Endodermal cell (in vitro differentiated cells): ENCODE measurements around the gene DGLUCY. TPM values are rescaled to one million over a fixed set of nuclear protein-coding genes. Genes with fewer than 3 reads are reported as not detected.
A peak's percentile ranks its signal among the peaks of the same experiment; 100 is the strongest.
"Not testable (repeated sequence)": the region's sequence is repeated elsewhere in the genome, so short reads cannot be mapped to it uniquely, and the experiment has no call there.

Experiments used
- DNase-seq: peaks from one replicate; pipeline ENCODE4 v3.0.0-alpha.2; 2017
- H3K27ac ChIP-seq: 2 replicates; pipeline ENCODE4 v1.5.1; 2013; ENCODE audit warnings: mild to moderate bottlenecking, low read depth, low read length, moderate library complexity
- H3K27me3 ChIP-seq: 2 replicates; pipeline ENCODE4 v1.6.1; 2013; ENCODE audit warnings: mild to moderate bottlenecking, low read length, moderate library complexity; ENCODE audit not compliant: insufficient read depth, control insufficient read depth, poor library complexity, severe bottlenecking
- H3K36me3 ChIP-seq: 2 replicates; pipeline ENCODE4 v1.7.0; 2013; ENCODE audit warnings: mild to moderate bottlenecking, low read length, moderate library complexity; ENCODE audit not compliant: control insufficient read depth, insufficient read depth
- H3K4me1 ChIP-seq: one replicate; pipeline ENCODE4 v1.7.0; 2013; ENCODE audit warnings: low read length; ENCODE audit not compliant: control insufficient read depth, insufficient read depth
- H3K4me3 ChIP-seq: 2 replicates; pipeline ENCODE4 v1.5.1; 2013; ENCODE audit warnings: mild to moderate bottlenecking, low read length, moderate library complexity
- H3K9ac ChIP-seq: 2 replicates; pipeline ENCODE4 v1.6.1; 2013; ENCODE audit warnings: mild to moderate bottlenecking, low read length, moderate library complexity; ENCODE audit not compliant: poor library complexity, severe bottlenecking; ENCODE audit errors: extremely low read depth
- H3K9me3 ChIP-seq: 2 replicates; pipeline ENCODE4 v1.6.1; 2013; ENCODE audit warnings: mild to moderate bottlenecking, low read length, moderate library complexity; ENCODE audit not compliant: control insufficient read depth
- H3K27ac Mint-ChIP-seq: 2 replicates; pipeline ENCODE4 v1.8.0; 2020; ENCODE audit warnings: mixed read lengths
- H3K27me3 Mint-ChIP-seq: 2 replicates; pipeline ENCODE4 v1.8.0; 2021; ENCODE audit warnings: mild to moderate bottlenecking, mixed read lengths; ENCODE audit not compliant: insufficient read depth
- H3K36me3 Mint-ChIP-seq: 2 replicates; pipeline ENCODE4 v1.8.0; 2020; ENCODE audit warnings: low read depth, mixed read lengths
- H3K4me1 Mint-ChIP-seq: 2 replicates; pipeline ENCODE4 v1.8.0; 2020; ENCODE audit warnings: mixed read lengths
- H3K4me3 Mint-ChIP-seq: 2 replicates; pipeline ENCODE4 v1.8.0; 2020; ENCODE audit warnings: mild to moderate bottlenecking, moderate library complexity, mixed read lengths
- H3K9me3 Mint-ChIP-seq: 2 replicates; pipeline ENCODE4 v1.8.0; 2020; ENCODE audit warnings: mild to moderate bottlenecking, mixed read lengths
- WGBS, 2 experiments: methylation state at CpG; one replicate each; pipeline versions ENCODE4 v1.1.5 to v1.1.7; 2013; ENCODE audit warnings: missing lambda C conversion rate in 2 of 2, mixed read lengths in 1 of 2; ENCODE audit not compliant: insufficient coverage in 1 of 2, insufficient read length in 1 of 2; 5-methylcytosine and 5-hydroxymethylcytosine counted together
- total RNA-seq, 2 donors: library from RNA; stranded (reverse); fragmentation: NEBNext Ultra II Directional in 1 of 2; extraction: Animal tissue kit (Norgen Biotek cat#: 25700) in 1 of 2; gene quantifications; 2 replicates in 1 of 2; 3 replicates in 1 of 2; pipeline ENCODE4 v1.2.1, GENCODE V29; 2021
- TF ChIP-seq, protein P1 (sequence below): fragments of 200-600 bp; sonication (generic); conservative IDR thresholded peaks from 2 replicates; pipeline ENCODE4 v1.5.0; 2021; ENCODE audit warnings: antibody characterized with exemption, mild to moderate bottlenecking

Gene DGLUCY
- total RNA-seq, 2 donors from 2014 or later = 26.7 to 33.9 TPM

DNA sequence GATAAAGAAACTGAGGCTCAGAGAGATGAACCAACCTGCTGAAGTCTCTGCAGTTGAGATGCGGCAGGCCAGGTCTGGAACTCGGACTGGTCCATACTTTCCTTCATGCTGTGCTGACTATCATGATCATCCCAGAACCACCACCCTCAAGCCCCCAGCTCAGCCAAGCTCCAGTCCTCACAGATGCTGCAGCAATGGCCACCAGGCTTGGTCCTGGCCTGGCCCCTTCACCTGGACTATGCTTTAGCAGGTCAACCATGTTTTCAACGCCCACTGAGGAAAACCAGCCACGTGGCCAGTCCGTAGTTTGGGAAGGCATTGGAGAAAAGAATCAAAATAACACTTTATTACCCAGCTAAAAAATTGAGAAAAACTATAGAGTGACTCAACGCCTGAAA is 129.2 kb downstream of the DGLUCY start:
- Mint-ChIP-seq H3K27me3 (peaks cover 17% of the 10 kb centered on the region), H3K9me3 (peaks cover 16% of the 10 kb centered on the region), H3K36me3 (no peaks in the 10 kb centered on the region), H3K4me3 (no peak overlapping the region), H3K4me1 (no peaks in the 10 kb centered on the region), H3K27ac (no peak overlapping the region)
- TF ChIP-seq, protein P1, sequence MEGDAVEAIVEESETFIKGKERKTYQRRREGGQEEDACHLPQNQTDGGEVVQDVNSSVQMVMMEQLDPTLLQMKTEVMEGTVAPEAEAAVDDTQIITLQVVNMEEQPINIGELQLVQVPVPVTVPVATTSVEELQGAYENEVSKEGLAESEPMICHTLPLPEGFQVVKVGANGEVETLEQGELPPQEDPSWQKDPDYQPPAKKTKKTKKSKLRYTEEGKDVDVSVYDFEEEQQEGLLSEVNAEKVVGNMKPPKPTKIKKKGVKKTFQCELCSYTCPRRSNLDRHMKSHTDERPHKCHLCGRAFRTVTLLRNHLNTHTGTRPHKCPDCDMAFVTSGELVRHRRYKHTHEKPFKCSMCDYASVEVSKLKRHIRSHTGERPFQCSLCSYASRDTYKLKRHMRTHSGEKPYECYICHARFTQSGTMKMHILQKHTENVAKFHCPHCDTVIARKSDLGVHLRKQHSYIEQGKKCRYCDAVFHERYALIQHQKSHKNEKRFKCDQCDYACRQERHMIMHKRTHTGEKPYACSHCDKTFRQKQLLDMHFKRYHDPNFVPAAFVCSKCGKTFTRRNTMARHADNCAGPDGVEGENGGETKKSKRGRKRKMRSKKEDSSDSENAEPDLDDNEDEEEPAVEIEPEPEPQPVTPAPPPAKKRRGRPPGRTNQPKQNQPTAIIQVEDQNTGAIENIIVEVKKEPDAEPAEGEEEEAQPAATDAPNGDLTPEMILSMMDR = no peak
- Histone ChIP-seq H3K4me1 (no peaks in the 10 kb centered on the region), H3K36me3 (no peaks in the 10 kb centered on the region), H3K27me3 (no peaks in the 10 kb centered on the region), H3K9ac (no peak overlapping the region), H3K27ac (no peak overlapping the region), H3K9me3 (no peaks in the 10 kb centered on the region), H3K4me3 (no peak overlapping the region)
- no peak for DNase-seq
- WGBS, 2 experiments = 77 to 87% methylated on average over 2 to 6 of the region's 6 CpGs

DNA sequence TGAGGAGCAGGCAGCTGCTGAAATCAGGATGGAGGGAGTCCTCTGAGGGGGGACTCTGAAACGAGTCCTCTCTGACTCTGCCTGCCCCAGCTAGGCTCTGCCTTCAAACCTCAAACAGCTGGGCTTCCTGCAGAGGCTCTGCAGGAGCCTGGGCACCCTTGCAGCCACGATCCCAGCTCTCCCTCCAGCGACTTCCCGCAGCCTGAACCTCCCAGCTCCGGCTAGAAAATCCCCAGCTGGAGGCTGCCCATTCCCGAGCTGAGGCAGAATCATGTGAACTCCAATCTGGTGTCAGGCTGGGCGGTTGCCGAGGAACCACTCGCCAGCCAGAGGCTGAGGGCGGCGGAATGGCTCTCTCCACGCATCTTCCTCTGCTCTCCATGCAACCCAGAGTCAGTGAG is 130.6 kb downstream of the DGLUCY start, which contains the start of gene GPR68:
TSS of gene GPR68 (minus strand) at position 204 of the 401 bp plus-strand sequence. CDS start 9,654 bp downstream, outside the sequence.
- H3K27me3 ChIP-seq = no peaks in the 10 kb centered on the region
- no peaks in the 10 kb centered on the region for H3K9me3 ChIP-seq
- 62 to 68% methylated on average over 7 to 12 of the region's 12 CpGs for WGBS, 2 experiments
- Mint-ChIP-seq H3K9me3 (peaks cover 10% of the 10 kb centered on the region), H3K4me3 (no peak within 1 kb of the TSS), H3K27ac (no peak within 1 kb of the TSS), H3K4me1 (no peaks in the 10 kb centered on the region), H3K36me3 (no peaks in the 10 kb centered on the region), H3K27me3 (peaks cover 14% of the 10 kb centered on the region)
- no peak within 1 kb of the TSS for H3K27ac ChIP-seq
- H3K9ac ChIP-seq = no peak within 1 kb of the TSS
- H3K4me3 ChIP-seq = no peak within 1 kb of the TSS
- DNase-seq = peak; percentile 82
- TF ChIP-seq, protein P1 = no peak
- no peaks in the 10 kb centered on the region for H3K36me3 ChIP-seq
- H3K4me1 ChIP-seq = no peaks in the 10 kb centered on the region

DNA sequence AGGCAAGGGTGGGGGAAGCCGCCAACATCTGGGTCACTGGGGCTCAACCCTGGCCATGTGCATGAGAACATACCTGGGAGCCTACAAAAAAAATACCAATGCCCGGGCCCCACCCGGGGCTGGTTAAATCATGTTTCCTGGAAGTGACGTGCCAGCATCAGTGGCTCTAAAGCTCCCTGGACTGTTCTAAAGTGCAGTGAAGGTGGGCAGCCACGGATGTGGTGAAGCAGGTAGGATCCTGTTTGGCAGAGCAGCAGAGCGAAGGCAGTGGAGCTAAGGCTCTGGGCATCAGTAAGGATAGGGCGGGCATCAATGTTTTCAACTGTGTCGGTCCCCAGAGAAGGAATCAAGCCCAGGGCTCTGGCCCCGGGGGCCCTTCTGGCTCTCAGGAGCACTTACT is 131.2 kb downstream of the DGLUCY start:
- Histone ChIP-seq H3K9me3 (no peaks in the 10 kb centered on the region), H3K4me3 (no peak overlapping the region), H3K9ac (no peak overlapping the region), H3K36me3 (no peaks in the 10 kb centered on the region), H3K4me1 (no peaks in the 10 kb centered on the region), H3K27me3 (no peaks in the 10 kb centered on the region), H3K27ac (no peak overlapping the region)
- TF ChIP-seq, protein P1 = no peak
- no peak for DNase-seq
- Mint-ChIP-seq H3K27me3 (peaks cover 12% of the 10 kb centered on the region), H3K4me1 (no peaks in the 10 kb centered on the region), H3K9me3 (peaks cover 5% of the 10 kb centered on the region), H3K36me3 (no peaks in the 10 kb centered on the region), H3K4me3 (no peak overlapping the region), H3K27ac (no peak overlapping the region)
- WGBS, 2 experiments = 93 to 99% methylated on average over 7 to 9 of the region's 9 CpGs

DNA sequence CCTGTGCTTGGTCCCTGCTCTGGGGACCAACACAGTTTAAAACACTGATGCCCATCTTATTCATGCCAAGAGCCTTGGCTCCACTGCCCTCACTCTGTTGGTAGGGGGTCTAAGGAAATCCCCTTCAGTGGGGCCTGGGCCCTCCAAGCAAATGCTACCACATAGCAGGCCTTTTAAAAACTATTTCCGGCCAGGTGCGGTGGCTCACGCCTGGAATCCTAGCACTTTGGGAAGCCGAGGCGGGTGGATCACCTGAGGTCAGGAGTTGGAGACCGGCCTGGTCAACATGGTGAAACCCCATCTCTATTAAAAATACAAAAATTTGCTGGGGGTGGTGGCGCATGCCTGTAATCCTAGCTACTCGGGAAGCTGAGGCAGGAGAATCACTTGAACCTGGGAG is 131.7 kb downstream of the DGLUCY start:
- H3K27ac ChIP-seq, H3K4me1 ChIP-seq, H3K4me3 Mint-ChIP-seq, H3K9me3 ChIP-seq, H3K4me1 Mint-ChIP-seq, H3K36me3 ChIP-seq, H3K27me3 ChIP-seq, H3K9me3 Mint-ChIP-seq, DNase-seq, H3K9ac ChIP-seq, H3K36me3 Mint-ChIP-seq, H3K27ac Mint-ChIP-seq, H3K4me3 ChIP-seq, H3K27me3 Mint-ChIP-seq: not testable (repeated sequence)
- WGBS, 2 experiments = 81 to 94% methylated on average over 4 to 8 of the region's 8 CpGs
